B cell (primary cell): ENCODE data around the gene CADM1. TPM values are rescaled to one million over a fixed set of nuclear protein-coding genes. Genes with fewer than 3 reads are reported as not detected.

ENCODE experiments used
- ATAC-seq: fragments of 200-7000 bp; cut with Tn5 transposase; one replicate; pipeline ENCODE4 v1.10.0; 2021; ENCODE audit warnings: low read depth, mild to moderate bottlenecking, moderate number of reproducible peaks, moderate library complexity
- CTCF ChIA-PET: fragments of 350-600 bp; sonication (Branson Sonifier 250); formaldehyde crosslinking; loops from one replicate; lab custom pipeline; 2021; ENCODE audit warnings: antibody characterized with exemption, inconsistent platforms; lab: Charles Lee
- POLR2A ChIA-PET: fragments of 350-600 bp; sonication (Branson Sonifier 250); formaldehyde crosslinking; loops from one replicate; lab custom pipeline; 2021; ENCODE audit warnings: antibody characterized with exemption; lab: Charles Lee
- DNase-seq: peaks from one replicate; pipeline ENCODE4 v3.0.0; 2013
- H2AFZ ChIP-seq: 2 replicates; pipeline ENCODE4 v1.6.1; 2012; ENCODE audit warnings: mild to moderate bottlenecking, low read depth, low read length; ENCODE audit not compliant: insufficient read depth, poor library complexity, severe bottlenecking
- H3K27ac ChIP-seq, 2 donors: 1 replicate in 1 of 2; 2 replicates in 1 of 2; pipeline ENCODE4 v1.5.1; 2012 to 2013; ENCODE audit warnings: low read length in 2 of 2, mild to moderate bottlenecking in 2 of 2, moderate library complexity in 1 of 2
- H3K27me3 ChIP-seq, 4 experiments: fragments of 200-600 bp in 1 of 4; sonication (generic) in 1 of 4; replicated peaks in 1 of 4; 1 replicate in 2 of 4; 2 replicates in 2 of 4; pipeline versions ENCODE4 v1.6.1 to v1.7.0; 2013 to 2016; ENCODE audit warnings: low read length in 3 of 4, mild to moderate bottlenecking in 2 of 4, mixed read lengths in 1 of 4, moderate library complexity in 1 of 4; ENCODE audit not compliant: insufficient read depth in 4 of 4, control insufficient read depth in 3 of 4; ENCODE audit errors: control extremely low read depth in 1 of 4
- H3K36me3 ChIP-seq, 2 experiments: replicated peaks in 1 of 2; 1 replicate in 1 of 2; 2 replicates in 1 of 2; pipeline versions ENCODE4 v1.6.1 to v1.7.1; 2013; ENCODE audit warnings: low read length in 1 of 2; ENCODE audit not compliant: insufficient read depth in 2 of 2, control insufficient read depth in 1 of 2; ENCODE audit errors: control extremely low read depth in 1 of 2, extremely low read depth in 1 of 2
- H3K4me1 ChIP-seq, 2 donors: fragments of 200-600 bp in 1 of 2; sonication (generic) in 1 of 2; 1 replicate in 1 of 2; 2 replicates in 1 of 2; pipeline versions ENCODE4 v1.5.1 to v1.6.1; 2013 to 2017; ENCODE audit warnings: low read length in 2 of 2; ENCODE audit not compliant: control insufficient read depth in 2 of 2, insufficient read depth in 2 of 2
- H3K4me2 ChIP-seq: replicated peaks from 2 replicates; pipeline ENCODE3; 2012; ENCODE audit warnings: mild to moderate bottlenecking, low read depth, low read length; ENCODE audit not compliant: poor library complexity, severe bottlenecking
- H3K4me3 ChIP-seq, 5 experiments: fragments of 200-600 bp in 1 of 5; sonication (generic) in 1 of 5; 1 replicate in 3 of 5; 2 replicates in 2 of 5; pipeline versions ENCODE4 v1.5.1 to v1.7.0; 2011 to 2016; ENCODE audit warnings: low read length in 4 of 5, mild to moderate bottlenecking in 4 of 5, low read depth in 2 of 5, control low read depth in 1 of 5, moderate library complexity in 1 of 5; ENCODE audit not compliant: insufficient read depth in 1 of 5; ENCODE audit errors: control extremely low read depth in 1 of 5, extremely low read depth in 1 of 5
- H3K79me2 ChIP-seq: fragments of 200-600 bp; sonication (generic); one replicate; pipeline ENCODE4 v1.6.0; 2016; ENCODE audit warnings: low read length; ENCODE audit not compliant: control insufficient read depth, insufficient read depth
- H3K9ac ChIP-seq: fragments of 200-600 bp; sonication (generic); 2 replicates; pipeline ENCODE4 v1.6.1; 2017; ENCODE audit warnings: mild to moderate bottlenecking, low read length, moderate library complexity
- H3K9me3 ChIP-seq, 3 donors: one replicate each; pipeline versions ENCODE4 v1.6.1 to v1.7.1; 2013; ENCODE audit warnings: low read length in 2 of 3; ENCODE audit not compliant: control insufficient read depth in 2 of 3, insufficient read depth in 1 of 3; ENCODE audit errors: control extremely low read depth in 1 of 3
- H4K20me1 ChIP-seq: 2 replicates; pipeline ENCODE4 v1.6.0; 2012; ENCODE audit warnings: mild to moderate bottlenecking, low read length; ENCODE audit not compliant: insufficient read depth, control insufficient read depth, poor library complexity, severe bottlenecking
- H3K27ac Mint-ChIP-seq: one replicate; pipeline ENCODE4 v1.8.0; 2021; ENCODE audit warnings: mixed read lengths
- H3K27me3 Mint-ChIP-seq: one replicate; pipeline ENCODE4 v1.8.0; 2021; ENCODE audit warnings: mixed read lengths
- H3K4me1 Mint-ChIP-seq: one replicate; pipeline ENCODE4 v1.8.0; 2021; ENCODE audit warnings: mixed read lengths
- H3K4me3 Mint-ChIP-seq: one replicate; pipeline ENCODE4 v1.8.0; 2021; ENCODE audit warnings: mixed read lengths
- H3K9me3 Mint-ChIP-seq: one replicate; pipeline ENCODE4 v1.8.0; 2022; ENCODE audit warnings: mixed read lengths; ENCODE audit not compliant: insufficient read depth
- EZH2 ChIP-seq: IDR thresholded peaks from 2 replicates; pipeline ENCODE4 v1.6.1; 2012; ENCODE audit warnings: borderline replicate concordance, low read depth, mild to moderate bottlenecking, moderate library complexity, low read length; ENCODE audit not compliant: insufficient read depth, poor library complexity, severe bottlenecking
- WGBS: methylation state at CpG from one replicate; pipeline ENCODE4 v1.1.5; 2013; ENCODE audit warnings: missing lambda C conversion rate; ENCODE audit not compliant: insufficient coverage; 5-methylcytosine and 5-hydroxymethylcytosine counted together
- intact Hi-C: fragments of 100-400 bp; cut with micrococcal nuclease; formaldehyde crosslinking; loops from one replicate; pipeline ENCODE4 v1.10.0; 2022
- polyA plus RNA-seq: library from polyadenylated mRNA; depleted of rRNA; stranded (reverse); fragments of >200 nt; gene quantifications from 2 replicates; pipeline ENCODE4 v1.2.3, GENCODE V29; 2012
- total RNA-seq, 2 donors: library from RNA; stranded (reverse); fragments of 120-200 nt in 1 of 2; gene quantifications; 1 replicate in 1 of 2; 2 replicates in 1 of 2; pipeline versions ENCODE4 v1.2.3 to v1.2.4, GENCODE V29; 2013 to 2022
- TF ChIP-seq, protein P1 (sequence below): fragments of 200-600 bp; IDR thresholded peaks from one replicate; pipeline ENCODE4 v1.8.0; 2022; ENCODE audit warnings: antibody characterized with exemption, mild to moderate bottlenecking

Gene CADM1
- total and polyA plus RNA-seq, 2 donors (not counting 1 experiment from before 2014, with no cell fraction given), result 0.43 to 0.49 TPM

DNA sequence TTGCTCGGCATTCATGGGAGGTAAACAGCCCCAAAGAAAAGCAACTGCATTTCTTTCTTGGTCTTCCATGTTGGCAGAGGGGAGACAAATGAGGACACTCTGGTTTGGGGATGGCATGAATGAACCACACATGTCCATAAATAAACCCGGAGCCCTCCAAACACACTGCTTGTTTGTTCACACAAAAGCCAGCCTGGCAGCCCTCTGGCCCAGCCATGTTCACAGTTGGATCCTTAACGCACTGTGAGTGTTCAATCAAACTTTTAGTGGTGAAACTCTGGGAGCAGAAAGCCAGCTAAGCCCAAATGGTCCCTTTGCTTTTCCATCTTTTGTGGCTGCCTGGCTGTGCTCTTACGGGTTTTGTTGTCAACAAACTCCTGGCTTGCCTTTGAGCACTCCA lies 336.8 kb downstream of the CADM1 start:
- Mint-ChIP-seq H3K9me3 (no peaks in the 10 kb centered on the region), H3K4me3 (no peak overlapping the region), H3K27me3 (peaks cover 17% of the 10 kb centered on the region), H3K4me1 (no peaks in the 10 kb centered on the region), H3K27ac (no peak overlapping the region)
- ChIA-PET CTCF (interaction anchor here (0.9 kb wide), 1 partner anchor 23 kb away, joined by 3 read pairs; no protein-coding TSS in a partner anchor), POLR2A (no interaction called here)
- Histone ChIP-seq H3K4me2 (no peak overlapping the region), H3K9me3 (no peaks in the 10 kb centered on the region), H3K79me2 (no peaks in the 10 kb centered on the region), H3K9ac (no peak overlapping the region), H3K4me3 (no peak overlapping the region), H3K27me3 (no peaks in the 10 kb centered on the region), H2AFZ (no peak overlapping the region), H3K27ac (no peak overlapping the region), H3K4me1 (no peaks in the 10 kb centered on the region), H4K20me1 (no peaks in the 10 kb centered on the region), H3K36me3 (no peaks in the 10 kb centered on the region)
- WGBS, result 91% methylated on average over 3 of the region's 4 CpGs
- DNase-seq, result no peak
- intact Hi-C loops, result no loop called here
- TF ChIP-seq, protein P1, sequence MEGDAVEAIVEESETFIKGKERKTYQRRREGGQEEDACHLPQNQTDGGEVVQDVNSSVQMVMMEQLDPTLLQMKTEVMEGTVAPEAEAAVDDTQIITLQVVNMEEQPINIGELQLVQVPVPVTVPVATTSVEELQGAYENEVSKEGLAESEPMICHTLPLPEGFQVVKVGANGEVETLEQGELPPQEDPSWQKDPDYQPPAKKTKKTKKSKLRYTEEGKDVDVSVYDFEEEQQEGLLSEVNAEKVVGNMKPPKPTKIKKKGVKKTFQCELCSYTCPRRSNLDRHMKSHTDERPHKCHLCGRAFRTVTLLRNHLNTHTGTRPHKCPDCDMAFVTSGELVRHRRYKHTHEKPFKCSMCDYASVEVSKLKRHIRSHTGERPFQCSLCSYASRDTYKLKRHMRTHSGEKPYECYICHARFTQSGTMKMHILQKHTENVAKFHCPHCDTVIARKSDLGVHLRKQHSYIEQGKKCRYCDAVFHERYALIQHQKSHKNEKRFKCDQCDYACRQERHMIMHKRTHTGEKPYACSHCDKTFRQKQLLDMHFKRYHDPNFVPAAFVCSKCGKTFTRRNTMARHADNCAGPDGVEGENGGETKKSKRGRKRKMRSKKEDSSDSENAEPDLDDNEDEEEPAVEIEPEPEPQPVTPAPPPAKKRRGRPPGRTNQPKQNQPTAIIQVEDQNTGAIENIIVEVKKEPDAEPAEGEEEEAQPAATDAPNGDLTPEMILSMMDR, result no peak
- TF ChIP-seq EZH2, result no peak
- no peak for ATAC-seq

DNA sequence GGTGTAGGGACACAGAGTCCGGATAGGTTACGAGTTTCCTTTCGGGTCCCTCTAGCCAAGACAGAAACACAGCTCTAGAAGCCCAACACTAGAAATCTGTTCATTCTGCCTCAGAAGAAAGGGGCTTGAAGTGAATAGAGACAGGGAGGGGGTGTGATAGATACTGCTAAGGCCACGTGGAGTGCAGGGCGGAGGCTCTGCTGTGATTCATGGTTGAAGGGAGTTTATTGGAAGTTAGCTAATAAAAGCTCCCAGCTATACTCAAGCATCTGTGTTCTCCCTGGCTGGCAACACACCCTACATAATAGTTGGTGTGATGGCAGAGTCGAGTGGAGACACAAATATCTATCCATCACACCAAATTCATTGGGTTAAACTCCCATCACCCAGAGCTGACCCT lies 337.4 kb downstream of the CADM1 start:
- intact Hi-C loops, result no loop called here
- no peak overlapping the region for H3K4me3 ChIP-seq
- no peak overlapping the region for H2AFZ ChIP-seq
- no peak overlapping the region for H3K9ac ChIP-seq
- no peak overlapping the region for H3K27ac Mint-ChIP-seq
- peaks cover 19% of the 10 kb centered on the region for H3K27me3 Mint-ChIP-seq
- H4K20me1 ChIP-seq, result no peaks in the 10 kb centered on the region
- H3K27me3 ChIP-seq, result no peaks in the 10 kb centered on the region
- H3K9me3 ChIP-seq, result no peaks in the 10 kb centered on the region
- ATAC-seq, result no peak
- no peaks in the 10 kb centered on the region for H3K79me2 ChIP-seq
- no peaks in the 10 kb centered on the region for H3K4me1 Mint-ChIP-seq
- WGBS, result no CpG with 5 or more reads among the region's 6 CpGs
- H3K4me2 ChIP-seq, result no peak overlapping the region
- no peak overlapping the region for H3K27ac ChIP-seq
- H3K9me3 Mint-ChIP-seq, result no peaks in the 10 kb centered on the region
- TF ChIP-seq, protein P1, result no peak
- no peak for TF ChIP-seq EZH2
- no peaks in the 10 kb centered on the region for H3K4me1 ChIP-seq
- no peaks in the 10 kb centered on the region for H3K36me3 ChIP-seq
- H3K4me3 Mint-ChIP-seq, result no peak overlapping the region
- POLR2A ChIA-PET, result no interaction called here
- no peak for DNase-seq
- CTCF ChIA-PET, result no interaction called here
